ENCODE measurements around the gene TNFRSF13B. TPM values are rescaled to one million over a fixed set of nuclear protein-coding genes. Genes with fewer than 3 reads are reported as not detected.

The TNFRSF13B gene
- total RNA-seq, 1 experiment from 2014 or later = not detected

DNA sequence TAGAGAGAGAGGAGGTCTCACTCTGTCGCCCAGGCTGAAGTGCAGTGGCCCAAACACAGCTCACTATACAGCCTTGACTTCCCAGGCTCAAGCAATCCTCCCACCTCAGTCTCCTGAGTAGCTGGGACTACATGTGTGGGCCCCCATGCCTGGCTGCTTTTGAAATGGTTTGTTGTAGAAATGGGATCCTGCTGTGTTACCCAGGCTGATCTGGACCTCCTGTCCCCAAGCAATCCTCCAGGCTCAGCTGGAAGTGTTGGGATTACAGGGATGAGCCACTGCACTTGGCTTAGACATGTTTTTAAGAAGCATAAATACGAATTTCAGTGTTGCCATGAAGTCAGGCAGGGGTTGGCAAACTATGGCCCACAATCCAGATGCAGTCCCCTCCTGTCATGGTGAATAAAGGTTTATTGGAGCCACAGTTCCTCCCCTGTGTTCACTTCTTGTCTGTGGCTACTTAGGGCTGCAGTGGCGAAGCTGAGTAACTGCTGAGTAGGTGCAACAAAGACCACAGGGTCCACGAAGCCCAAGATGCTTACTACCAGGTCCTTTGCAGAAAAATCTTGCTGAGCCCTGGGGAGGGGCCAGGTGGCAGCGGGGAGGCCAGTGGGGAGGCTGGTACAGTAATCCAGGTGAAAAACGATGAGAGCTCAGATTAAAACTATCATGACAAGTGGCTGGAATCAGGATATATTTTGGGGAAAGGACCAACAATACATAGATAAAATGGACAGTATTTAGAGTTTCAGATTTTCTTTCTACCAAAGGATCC lies 35.2 kb downstream of the TNFRSF13B start:
- intact Hi-C loops (cut with micrococcal nuclease; ENCODE audit: unreplicated experiment) = no loop called here
- no peak for DNase-seq
- no peaks in the 10 kb centered on the region for H3K4me1 Mint-ChIP-seq (ENCODE audit: low read depth, unreplicated experiment)
- no peaks in the 10 kb centered on the region for H3K9me3 Mint-ChIP-seq (ENCODE audit: low read depth, unreplicated experiment)
- no peak overlapping the region for H3K27ac Mint-ChIP-seq (ENCODE audit: unreplicated experiment)
- CTCF ChIA-PET = no interaction called here
- no peaks in the 10 kb centered on the region for H3K36me3 Mint-ChIP-seq (ENCODE audit: insufficient read depth, unreplicated experiment)
- H3K4me3 Mint-ChIP-seq (ENCODE audit: low read depth, unreplicated experiment) = no peak overlapping the region
- no peak for TF ChIP-seq CTCF (IDR thresholded peaks at IDR 0.05; ENCODE audit: unreplicated experiment)
- no TSS peak for BruUV-seq (replicated peaks)
- peaks cover 29% of the 10 kb centered on the region for H3K27me3 Mint-ChIP-seq (ENCODE audit: unreplicated experiment)

- no peaks in the 10 kb centered on the region for H3K9me3 Mint-ChIP-seq (ENCODE audit: low read depth, unreplicated experiment)
- CTCF ChIA-PET = no interaction called here
- TF ChIP-seq CTCF (IDR thresholded peaks at IDR 0.05; ENCODE audit: unreplicated experiment) = no peak
- intact Hi-C loops (cut with micrococcal nuclease; ENCODE audit: unreplicated experiment) = no loop called here
- no peak for DNase-seq
- peaks cover 29% of the 10 kb centered on the region for H3K27me3 Mint-ChIP-seq (ENCODE audit: unreplicated experiment)
- no peak overlapping the region for H3K4me3 Mint-ChIP-seq (ENCODE audit: low read depth, unreplicated experiment)
- no peaks in the 10 kb centered on the region for H3K36me3 Mint-ChIP-seq (ENCODE audit: insufficient read depth, unreplicated experiment)
- H3K4me1 Mint-ChIP-seq (ENCODE audit: low read depth, unreplicated experiment) = no peaks in the 10 kb centered on the region
- BruUV-seq (replicated peaks) = no TSS peak
- no peak overlapping the region for H3K27ac Mint-ChIP-seq (ENCODE audit: unreplicated experiment)
These were observed 36.1 kb downstream of the TNFRSF13B start for GRCh38 chr17:16935786-16936185.

DNA sequence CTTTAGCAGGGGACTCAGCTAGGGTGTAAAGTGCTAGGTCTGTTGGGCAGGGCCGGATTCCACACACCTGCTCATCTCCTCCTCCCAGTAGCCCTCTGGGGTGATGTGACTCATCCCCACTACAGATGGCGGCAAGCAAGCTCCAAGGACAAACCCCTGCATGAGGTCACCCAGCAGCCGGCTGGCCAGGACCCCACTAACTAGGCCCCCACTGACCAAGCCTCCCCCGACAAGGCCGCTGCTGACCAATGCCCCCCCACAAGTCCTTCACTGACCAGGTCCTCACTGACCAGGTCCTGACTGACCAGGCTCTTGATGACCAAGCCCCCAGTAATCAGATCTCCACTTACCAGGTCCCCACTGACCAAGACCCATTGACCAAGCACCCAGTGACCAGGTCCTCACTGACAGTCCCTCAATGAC lies 36.7 kb downstream of the TNFRSF13B start:
- no peak overlapping the region for H3K27ac Mint-ChIP-seq (ENCODE audit: unreplicated experiment)
- CTCF ChIA-PET = no interaction called here
- H3K36me3 Mint-ChIP-seq (ENCODE audit: insufficient read depth, unreplicated experiment) = no peaks in the 10 kb centered on the region
- no peaks in the 10 kb centered on the region for H3K9me3 Mint-ChIP-seq (ENCODE audit: low read depth, unreplicated experiment)
- no peak for DNase-seq
- no peaks in the 10 kb centered on the region for H3K4me1 Mint-ChIP-seq (ENCODE audit: low read depth, unreplicated experiment)
- H3K4me3 Mint-ChIP-seq (ENCODE audit: low read depth, unreplicated experiment) = no peak overlapping the region
- no peak for TF ChIP-seq CTCF (IDR thresholded peaks at IDR 0.05; ENCODE audit: unreplicated experiment)
- H3K27me3 Mint-ChIP-seq (ENCODE audit: unreplicated experiment) = peaks cover 29% of the 10 kb centered on the region
- BruUV-seq (replicated peaks) = no TSS peak
- intact Hi-C loops (cut with micrococcal nuclease; ENCODE audit: unreplicated experiment) = no loop called here

DNA sequence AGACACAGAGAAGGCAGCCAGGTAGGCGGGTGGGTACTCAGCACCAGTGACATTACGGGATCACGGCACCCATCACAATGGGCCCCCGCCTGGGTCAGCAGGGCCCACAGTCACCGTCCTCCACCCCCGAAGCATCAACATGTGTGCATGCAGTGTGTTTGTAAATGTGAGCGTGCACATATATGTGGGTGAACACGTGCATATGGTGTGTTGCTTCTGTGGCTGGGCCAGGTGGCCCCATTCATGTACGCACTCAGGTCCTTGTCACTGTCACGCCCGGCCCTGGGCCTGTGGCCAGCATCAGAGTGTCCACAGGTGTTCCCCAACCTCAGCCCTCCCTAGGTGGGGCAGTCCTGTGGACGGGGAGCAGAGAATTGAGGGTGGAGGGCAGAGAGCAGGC lies 37.1 kb downstream of the TNFRSF13B start:
- no peaks in the 10 kb centered on the region for H3K9me3 Mint-ChIP-seq (ENCODE audit: low read depth, unreplicated experiment)
- no peaks in the 10 kb centered on the region for H3K4me1 Mint-ChIP-seq (ENCODE audit: low read depth, unreplicated experiment)
- H3K27me3 Mint-ChIP-seq (ENCODE audit: unreplicated experiment) = peaks cover 27% of the 10 kb centered on the region
- no peaks in the 10 kb centered on the region for H3K36me3 Mint-ChIP-seq (ENCODE audit: insufficient read depth, unreplicated experiment)
- BruUV-seq (replicated peaks) = no TSS peak
- no peak for TF ChIP-seq CTCF (IDR thresholded peaks at IDR 0.05; ENCODE audit: unreplicated experiment)
- CTCF ChIA-PET = no interaction called here
- no peak overlapping the region for H3K27ac Mint-ChIP-seq (ENCODE audit: unreplicated experiment)
- H3K4me3 Mint-ChIP-seq (ENCODE audit: low read depth, unreplicated experiment) = no peak overlapping the region
- no peak for DNase-seq
- intact Hi-C loops (cut with micrococcal nuclease; ENCODE audit: unreplicated experiment) = no loop called here
